Fibroblast of the aortic adventitia (primary cell): ENCODE measurements around the gene C10orf90. TPM values are rescaled to one million over a fixed set of nuclear protein-coding genes. Genes with fewer than 3 reads are reported as not detected.

Experiments used
- DNase-seq: peaks from one replicate; pipeline ENCODE4 v3.0.0-alpha.2; 2010; ENCODE audit warnings: low read depth
- H3K4me3 ChIP-seq: 2 replicates; pipeline ENCODE4 v1.5.1; 2011; ENCODE audit warnings: low read depth, mild to moderate bottlenecking, control low read depth, low read length, moderate library complexity
- total RNA-seq: library from RNA; depleted of rRNA; stranded (reverse); fragments of >200 nt; gene quantifications from 2 replicates; pipeline ENCODE4 v1.2.3, GENCODE V29; 2012; ENCODE audit warnings: low replicate concordance
- TF ChIP-seq, protein P1 (sequence below): IDR thresholded peaks from 2 replicates; pipeline ENCODE4 v1.5.1; 2011; ENCODE audit warnings: mild to moderate bottlenecking, low read length, control low read depth, inconsistent platforms; ENCODE audit not compliant: insufficient read depth

The C10orf90 gene
- total RNA-seq, 1 donor = 1.1 TPM

DNA sequence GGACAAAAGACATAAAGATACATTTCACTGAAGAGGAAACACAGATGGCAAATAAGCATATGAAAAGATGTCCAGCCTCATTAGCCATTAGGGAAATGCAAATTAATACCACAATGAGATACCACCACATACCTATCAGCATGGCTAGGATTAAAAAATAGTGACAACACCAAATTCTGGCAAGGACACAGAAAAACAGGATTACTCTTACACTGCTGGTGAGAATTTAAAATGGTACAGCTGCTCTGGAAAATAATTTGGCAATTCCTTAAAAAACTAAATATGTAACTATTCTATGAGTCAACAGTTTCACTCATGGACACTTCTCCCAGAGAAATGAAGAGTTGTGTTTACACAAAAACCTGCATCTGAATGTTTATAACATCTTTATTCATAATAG, 121.1 kb downstream of the C10orf90 start:
- DNase-seq = peak; percentile 30
- TF ChIP-seq, protein P1, sequence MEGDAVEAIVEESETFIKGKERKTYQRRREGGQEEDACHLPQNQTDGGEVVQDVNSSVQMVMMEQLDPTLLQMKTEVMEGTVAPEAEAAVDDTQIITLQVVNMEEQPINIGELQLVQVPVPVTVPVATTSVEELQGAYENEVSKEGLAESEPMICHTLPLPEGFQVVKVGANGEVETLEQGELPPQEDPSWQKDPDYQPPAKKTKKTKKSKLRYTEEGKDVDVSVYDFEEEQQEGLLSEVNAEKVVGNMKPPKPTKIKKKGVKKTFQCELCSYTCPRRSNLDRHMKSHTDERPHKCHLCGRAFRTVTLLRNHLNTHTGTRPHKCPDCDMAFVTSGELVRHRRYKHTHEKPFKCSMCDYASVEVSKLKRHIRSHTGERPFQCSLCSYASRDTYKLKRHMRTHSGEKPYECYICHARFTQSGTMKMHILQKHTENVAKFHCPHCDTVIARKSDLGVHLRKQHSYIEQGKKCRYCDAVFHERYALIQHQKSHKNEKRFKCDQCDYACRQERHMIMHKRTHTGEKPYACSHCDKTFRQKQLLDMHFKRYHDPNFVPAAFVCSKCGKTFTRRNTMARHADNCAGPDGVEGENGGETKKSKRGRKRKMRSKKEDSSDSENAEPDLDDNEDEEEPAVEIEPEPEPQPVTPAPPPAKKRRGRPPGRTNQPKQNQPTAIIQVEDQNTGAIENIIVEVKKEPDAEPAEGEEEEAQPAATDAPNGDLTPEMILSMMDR = no peak
- H3K4me3 ChIP-seq = no peak overlapping the region

DNA sequence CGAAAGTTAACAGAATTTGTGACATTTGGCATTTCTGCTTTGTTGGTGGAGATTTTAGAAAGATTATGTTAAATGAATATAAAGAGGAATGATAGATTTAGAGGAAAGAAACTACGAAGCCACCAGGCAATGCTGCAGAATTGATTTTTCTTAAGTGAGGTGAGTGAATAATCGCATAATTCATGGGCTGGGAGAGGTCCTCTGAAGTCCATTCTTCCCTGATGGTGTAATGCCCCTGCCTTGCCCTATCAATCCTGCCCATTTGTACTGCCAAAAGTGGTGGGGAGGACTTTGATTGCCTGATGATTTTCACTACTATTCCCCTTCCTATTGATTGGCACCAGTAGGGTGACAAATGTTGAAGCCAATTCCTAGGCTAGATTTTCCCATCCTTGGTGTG, 125.9 kb downstream of the C10orf90 start:
- H3K4me3 ChIP-seq = no peak overlapping the region
- no peak for DNase-seq
- TF ChIP-seq, protein P1 = no peak

DNA sequence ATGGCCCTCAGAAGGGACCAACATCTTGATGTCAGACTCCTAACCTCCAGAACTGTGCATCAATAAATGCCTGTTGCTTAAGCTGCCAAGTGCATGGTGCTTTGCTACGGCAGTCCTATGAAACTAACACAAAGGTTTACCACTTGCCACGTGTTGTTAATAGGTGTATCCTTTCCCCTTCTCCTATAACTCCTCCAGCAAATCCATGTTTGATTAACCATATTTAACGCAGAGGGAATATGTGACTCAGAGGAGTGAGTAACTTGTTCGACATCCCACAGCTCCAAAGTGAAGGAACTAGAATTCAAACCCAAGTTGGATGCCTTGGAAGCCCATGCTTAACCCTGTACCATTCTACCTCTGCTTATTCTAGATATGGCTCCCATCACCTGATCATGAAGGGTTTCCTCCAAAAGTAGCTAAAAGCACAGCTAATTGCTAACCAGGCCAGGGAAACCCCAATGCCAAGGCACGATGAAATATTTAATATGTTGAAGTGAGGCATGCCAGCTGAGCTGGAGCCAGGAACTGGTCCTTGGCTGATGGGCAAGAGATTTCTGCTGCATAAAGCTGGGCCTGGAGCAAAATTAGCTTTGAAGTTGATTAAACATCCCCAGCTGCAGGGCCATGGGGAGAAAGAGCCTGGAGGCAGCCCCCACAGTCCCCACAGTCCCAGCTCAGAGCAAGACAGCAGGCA, 131.9 kb downstream of the C10orf90 start:
- no peak for DNase-seq
- no peak overlapping the region for H3K4me3 ChIP-seq
- TF ChIP-seq, protein P1 = no peak

DNA sequence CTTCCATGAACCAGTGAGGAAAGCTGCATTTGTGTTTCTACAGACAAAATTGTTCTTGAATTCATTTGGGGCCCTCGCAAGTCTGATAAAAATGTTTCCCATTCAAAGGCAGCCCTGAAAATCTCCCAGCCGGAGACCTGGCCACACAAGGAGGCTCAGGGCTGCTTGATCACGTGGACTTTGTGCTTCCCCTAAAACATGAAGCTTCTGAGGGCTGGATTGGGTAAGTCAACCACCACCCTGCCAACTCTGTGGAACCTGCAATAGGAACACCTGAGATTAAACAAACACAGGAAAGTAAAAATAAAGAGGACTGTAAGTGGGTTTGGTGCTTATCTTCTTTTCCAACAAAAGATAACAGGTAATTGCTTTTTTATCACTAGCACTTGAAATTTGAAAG, 133.8 kb downstream of the C10orf90 start:
- H3K4me3 ChIP-seq = no peak overlapping the region
- TF ChIP-seq, protein P1 = no peak
- no peak for DNase-seq

DNA sequence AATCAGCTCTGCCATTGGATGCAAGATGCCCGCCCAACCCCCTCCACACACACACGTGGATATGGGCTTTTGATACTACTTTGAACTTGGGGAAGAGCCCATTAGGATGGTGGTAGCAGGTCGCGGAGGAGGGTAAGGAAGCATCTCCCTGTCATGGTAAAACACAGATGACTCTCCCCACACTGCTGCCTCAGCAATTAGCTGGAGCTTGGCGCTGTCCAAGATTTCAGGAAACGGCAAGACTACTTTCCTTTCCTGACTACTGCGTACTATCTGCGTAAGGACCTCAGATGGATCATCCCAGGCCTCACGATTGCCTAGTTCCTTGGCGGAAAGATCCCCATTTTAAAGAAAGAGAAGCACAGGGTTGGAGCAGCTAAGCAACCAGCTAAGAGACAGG, 134.3 kb downstream of the C10orf90 start:
- H3K4me3 ChIP-seq = no peak overlapping the region
- DNase-seq = peak; percentile 25
- TF ChIP-seq, protein P1 = no peak

DNA sequence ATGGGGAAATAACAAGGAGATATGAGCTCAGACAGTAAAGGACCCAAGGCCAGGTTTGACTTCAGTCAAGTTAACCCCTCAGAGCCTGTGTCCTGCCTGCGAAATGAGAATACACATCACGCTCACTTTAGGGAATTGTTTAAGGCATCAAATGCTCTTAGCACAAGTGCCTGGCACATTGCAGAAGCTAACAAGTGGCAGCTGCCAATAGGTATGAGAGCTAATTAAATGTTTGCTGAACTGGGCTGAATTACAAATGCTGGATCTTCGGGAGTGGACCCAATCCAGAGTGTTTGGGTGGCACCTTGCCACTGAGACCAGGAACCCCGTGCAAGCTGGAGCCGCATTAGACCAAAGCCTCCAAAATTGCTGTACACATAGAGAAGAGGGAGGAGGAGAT, 136.8 kb downstream of the C10orf90 start:
- no peak for DNase-seq
- TF ChIP-seq, protein P1 = no peak
- H3K4me3 ChIP-seq = no peak overlapping the region
